Lower leg skin (tissue), 4 donors: Measurements from ENCODE around the gene ARHGAP40. TPM values are rescaled to one million over a fixed set of nuclear protein-coding genes. Genes with fewer than 3 reads are reported as not detected.
A peak's percentile ranks its signal among the peaks of the same experiment; 100 is the strongest.
"Not testable (repeated sequence)": the region's sequence is repeated elsewhere in the genome, so short reads cannot be mapped to it uniquely, and the experiment has no call there.

Source experiments
- DNase-seq, 2 donors: peaks; one replicate each; pipeline ENCODE4 v3.0.0-alpha.2; 2019; ENCODE audit warnings: low spot score in 2 of 2
- H3K4me3 ChIP-seq: fragments of 200-600 bp; sonication (generic); 2 replicates; pipeline ENCODE4 v1.5.1; 2017; ENCODE audit warnings: mild to moderate bottlenecking, low read depth; ENCODE audit not compliant: poor library complexity, severe bottlenecking
- POLR2A ChIP-seq, 2 donors: fragments of 450-650 bp; IDR thresholded peaks; one replicate each; pipeline ENCODE4 v1.6.1; 2016 to 2017; ENCODE audit warnings: antibody characterized with exemption in 2 of 2, mild to moderate bottlenecking in 1 of 2, moderate library complexity in 1 of 2
- WGBS, 2 donors: methylation state at CpG; one replicate each; pipeline ENCODE4 v1.1.5; 2018; 5-methylcytosine and 5-hydroxymethylcytosine counted together
- intact Hi-C: fragments of 100-400 bp; cut with DNase I; formaldehyde crosslinking; loops from one replicate; pipeline ENCODE4 v1.15.0; 2023; ENCODE audit warnings: low total_unique reads
- total RNA-seq, 4 donors: library from RNA; depleted of rRNA; stranded (reverse); fragments of >200 nt; gene quantifications; one replicate each; pipeline ENCODE4 v1.1.0, GENCODE V29; 2016
- TF ChIP-seq, protein P1 (sequence below), 3 donors: fragments of 450-650 bp; IDR thresholded peaks; one replicate each; pipeline ENCODE4 v1.5.1; 2016; ENCODE audit warnings: antibody characterized with exemption in 3 of 3, mild to moderate bottlenecking in 3 of 3, moderate library complexity in 2 of 3

ARHGAP40 gene
- total RNA-seq, 4 donors from 2014 or later: 27.0 to 54.8 (median 45.9) TPM

DNA sequence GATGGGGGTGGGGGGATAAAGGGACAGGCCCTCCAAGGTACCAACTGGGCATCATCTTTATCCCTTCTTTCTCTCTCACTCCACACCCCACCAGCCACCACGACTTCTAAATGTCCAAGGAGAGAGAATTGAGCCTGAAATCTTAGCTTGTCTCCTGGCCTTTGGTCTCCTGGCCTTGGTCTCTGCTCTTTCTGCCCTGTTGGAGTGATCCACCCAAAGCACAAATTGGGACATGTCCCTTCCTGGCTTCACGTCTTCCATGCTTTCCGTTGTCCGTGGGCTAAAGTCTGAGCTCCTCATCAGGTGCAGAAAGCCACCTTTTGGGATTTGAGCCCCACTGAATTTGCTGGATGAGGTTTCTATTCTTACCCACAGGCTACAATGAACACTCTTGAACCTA, 12.3 kb upstream of the ARHGAP40 start:
- intact Hi-C loops: no loop called here
- no peak for TF ChIP-seq POLR2A (IDR thresholded peaks at IDR 0.05)
- TF ChIP-seq, protein P1, sequence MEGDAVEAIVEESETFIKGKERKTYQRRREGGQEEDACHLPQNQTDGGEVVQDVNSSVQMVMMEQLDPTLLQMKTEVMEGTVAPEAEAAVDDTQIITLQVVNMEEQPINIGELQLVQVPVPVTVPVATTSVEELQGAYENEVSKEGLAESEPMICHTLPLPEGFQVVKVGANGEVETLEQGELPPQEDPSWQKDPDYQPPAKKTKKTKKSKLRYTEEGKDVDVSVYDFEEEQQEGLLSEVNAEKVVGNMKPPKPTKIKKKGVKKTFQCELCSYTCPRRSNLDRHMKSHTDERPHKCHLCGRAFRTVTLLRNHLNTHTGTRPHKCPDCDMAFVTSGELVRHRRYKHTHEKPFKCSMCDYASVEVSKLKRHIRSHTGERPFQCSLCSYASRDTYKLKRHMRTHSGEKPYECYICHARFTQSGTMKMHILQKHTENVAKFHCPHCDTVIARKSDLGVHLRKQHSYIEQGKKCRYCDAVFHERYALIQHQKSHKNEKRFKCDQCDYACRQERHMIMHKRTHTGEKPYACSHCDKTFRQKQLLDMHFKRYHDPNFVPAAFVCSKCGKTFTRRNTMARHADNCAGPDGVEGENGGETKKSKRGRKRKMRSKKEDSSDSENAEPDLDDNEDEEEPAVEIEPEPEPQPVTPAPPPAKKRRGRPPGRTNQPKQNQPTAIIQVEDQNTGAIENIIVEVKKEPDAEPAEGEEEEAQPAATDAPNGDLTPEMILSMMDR (IDR thresholded peaks at IDR 0.05): no peak
- no peak for DNase-seq
- no peak overlapping the region for H3K4me3 ChIP-seq
- WGBS, 2 donors: 74 to 84% methylated on average over 4 of the region's 4 CpGs

DNA sequence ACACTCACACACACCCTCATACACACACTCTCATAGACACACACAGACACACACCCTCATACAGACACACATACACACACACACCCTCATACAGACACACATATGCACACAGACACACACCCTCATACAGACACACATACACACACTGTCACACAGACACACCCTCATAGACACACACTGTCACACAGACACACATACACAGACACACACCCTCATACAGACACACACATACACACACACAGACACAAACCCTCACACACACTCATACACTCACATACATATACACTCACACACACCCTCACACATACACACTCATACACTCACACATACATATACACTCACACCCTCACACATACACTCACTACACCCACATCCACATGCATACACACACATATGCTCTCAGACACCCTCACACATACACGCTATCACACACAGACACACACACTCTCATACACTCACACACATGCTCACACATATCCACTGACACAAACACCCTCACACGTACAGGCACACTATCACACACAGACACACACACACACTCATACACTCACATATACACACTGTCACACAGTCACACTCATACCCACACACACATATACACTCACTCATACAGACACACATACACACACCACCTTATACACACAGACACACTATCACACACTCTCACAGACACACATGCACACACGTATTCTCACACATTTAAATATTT, 11.5 kb upstream of the ARHGAP40 start:
- TF ChIP-seq POLR2A (IDR thresholded peaks at IDR 0.05): no peak
- TF ChIP-seq, protein P1 (IDR thresholded peaks at IDR 0.05): peak in 1 of 3 donors; percentile 50
- H3K4me3 ChIP-seq: no peak overlapping the region
- 75 to 78% methylated on average over 3 of the region's 3 CpGs for WGBS, 2 donors
- intact Hi-C loops: no loop called here
- no peak for DNase-seq

DNA sequence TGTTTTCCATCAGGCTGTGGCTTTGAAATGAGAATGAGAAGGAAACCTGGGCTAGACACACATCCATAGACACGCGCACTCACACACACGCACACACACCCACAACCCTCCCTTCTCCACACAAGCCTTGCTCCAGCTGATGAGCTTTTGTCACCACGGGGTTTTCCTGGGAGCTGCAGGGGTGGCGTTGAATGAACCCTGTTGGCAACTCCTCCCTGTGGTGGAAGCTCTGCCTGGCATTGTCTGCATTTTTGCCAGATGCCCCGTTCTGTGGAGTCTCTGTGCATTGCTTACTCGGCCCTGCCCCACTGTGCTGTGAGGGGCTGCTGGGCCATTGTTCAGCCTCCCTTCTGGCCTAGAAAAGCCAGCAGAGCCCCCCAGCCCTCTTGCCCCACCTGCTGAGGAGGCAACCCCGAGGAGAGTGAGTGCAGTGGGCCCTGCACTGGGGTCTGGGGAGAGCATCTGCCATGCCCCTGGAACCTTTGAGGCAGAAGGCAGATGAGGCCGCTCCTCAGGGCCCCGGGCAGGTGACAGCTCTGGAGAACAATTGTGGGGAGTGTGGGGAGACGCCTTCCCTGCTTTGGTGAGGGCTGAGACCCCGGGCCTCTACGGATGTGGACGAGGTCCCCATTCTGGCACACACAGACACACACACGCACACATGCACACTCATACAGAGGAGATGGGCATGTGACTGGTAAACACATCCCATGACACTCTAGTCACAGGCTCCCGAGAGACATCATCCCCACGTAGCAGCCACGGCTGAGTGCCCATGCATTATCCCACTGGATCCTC, 10.7 kb upstream of the ARHGAP40 start:
- intact Hi-C loops: no loop called here
- DNase-seq: no peak

DNA sequence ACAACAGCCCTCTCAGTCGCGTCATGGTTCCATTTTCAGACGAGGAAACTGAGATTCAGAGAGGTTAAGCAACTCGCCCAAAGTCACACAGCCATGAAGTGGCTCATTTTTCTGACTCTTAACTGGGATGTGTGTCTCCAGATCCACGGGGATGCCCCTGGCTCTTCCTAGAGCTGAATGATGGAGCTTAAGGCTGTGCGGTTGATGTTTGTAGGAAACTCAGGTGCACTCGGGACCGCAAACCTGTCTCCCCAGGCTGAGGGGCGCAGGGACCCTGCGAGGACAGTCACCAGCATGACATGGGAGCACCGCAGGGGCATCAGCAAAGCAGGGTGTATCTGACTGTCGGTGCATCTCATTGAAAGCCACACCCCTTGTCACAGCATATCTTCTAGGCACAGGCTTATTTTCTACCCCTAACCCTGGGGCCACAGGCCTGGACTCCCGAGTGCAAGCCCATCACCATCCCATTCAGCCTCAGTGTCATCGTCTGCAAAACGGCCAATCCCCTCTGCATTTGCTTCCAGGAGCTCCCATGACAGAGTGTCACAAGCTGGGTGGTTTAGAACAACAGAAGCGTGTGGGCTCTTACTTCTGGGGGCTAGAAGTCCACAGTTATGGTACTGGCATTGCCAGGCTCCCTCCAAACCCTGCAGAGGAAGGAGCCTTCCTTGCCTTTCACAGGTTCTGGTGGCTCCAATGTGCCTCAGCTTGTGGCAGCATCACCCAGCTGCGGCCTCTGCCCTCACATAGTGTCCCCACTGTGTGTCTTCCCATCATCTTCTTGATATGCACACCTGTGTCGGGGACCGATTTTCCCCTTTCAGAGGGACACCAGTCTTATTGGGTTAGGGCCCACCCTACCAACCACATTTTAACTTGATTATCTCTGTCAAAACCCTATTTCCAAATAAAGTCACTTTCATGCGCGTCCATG, 9.9 kb upstream of the ARHGAP40 start:
- DNase-seq: no peak
- WGBS, 2 donors: 86 to 87% methylated on average over 21 of the region's 21 CpGs
- intact Hi-C loops: no loop called here
- TF ChIP-seq, protein P1 (IDR thresholded peaks at IDR 0.05): no peak
- TF ChIP-seq POLR2A (IDR thresholded peaks at IDR 0.05): no peak
- no peak overlapping the region for H3K4me3 ChIP-seq

More for the DNA sequence above, 10.7 kb upstream of the ARHGAP40 start:
- 68 to 69% methylated on average over 17 to 18 of the region's 18 CpGs for WGBS, 2 donors
- TF ChIP-seq, protein P1 (IDR thresholded peaks at IDR 0.05): no peak
- TF ChIP-seq POLR2A (IDR thresholded peaks at IDR 0.05): no peak
- no peak overlapping the region for H3K4me3 ChIP-seq

DNA sequence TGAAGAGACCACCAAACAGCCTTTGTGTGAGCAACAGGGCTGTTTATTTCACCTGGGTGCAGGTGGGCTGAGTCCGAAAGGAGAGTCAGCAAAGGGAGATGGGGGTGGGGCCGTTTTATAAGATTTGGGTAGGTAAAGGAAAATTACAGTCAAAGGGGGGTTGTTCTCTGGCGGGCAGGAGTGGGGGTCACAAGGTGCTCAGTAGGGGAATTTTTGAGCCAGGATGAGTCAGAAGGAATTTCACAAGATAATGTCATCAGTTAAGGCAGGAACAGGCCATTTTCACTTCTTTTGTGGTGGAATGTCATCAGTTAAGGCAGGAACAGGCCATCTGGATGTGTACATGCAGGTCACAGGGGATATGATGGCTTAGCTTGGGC, 9.2 kb upstream of the ARHGAP40 start:
- DNase-seq, H3K4me3 ChIP-seq, intact Hi-C loops: not testable (repeated sequence)
- 66 to 82% methylated on average over 3 of the region's 3 CpGs for WGBS, 2 donors

DNA sequence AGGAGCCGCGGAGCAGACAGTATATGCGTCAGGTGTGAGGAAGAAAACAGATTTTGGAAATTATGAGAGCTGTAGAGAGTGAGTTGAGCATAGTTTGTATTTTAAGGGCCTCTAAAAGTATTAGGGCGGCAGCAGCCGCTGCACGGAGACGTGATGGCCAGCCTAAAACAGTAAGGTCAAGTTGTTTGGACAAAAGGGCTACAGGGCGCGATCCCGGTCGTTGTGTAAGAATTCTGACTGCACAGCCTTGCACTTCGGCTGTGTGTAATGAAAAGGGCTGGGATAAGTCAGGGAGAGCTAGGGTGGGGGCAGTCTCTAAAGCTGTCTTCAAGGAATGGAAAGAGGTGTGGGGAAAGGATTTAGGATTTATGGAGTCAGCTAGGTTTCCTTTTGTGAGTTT, 7.3 kb upstream of the ARHGAP40 start:
- intact Hi-C loops, DNase-seq, H3K4me3 ChIP-seq: not testable (repeated sequence)
- WGBS, 2 donors: 81 to 89% methylated on average over 12 of the region's 12 CpGs

DNA sequence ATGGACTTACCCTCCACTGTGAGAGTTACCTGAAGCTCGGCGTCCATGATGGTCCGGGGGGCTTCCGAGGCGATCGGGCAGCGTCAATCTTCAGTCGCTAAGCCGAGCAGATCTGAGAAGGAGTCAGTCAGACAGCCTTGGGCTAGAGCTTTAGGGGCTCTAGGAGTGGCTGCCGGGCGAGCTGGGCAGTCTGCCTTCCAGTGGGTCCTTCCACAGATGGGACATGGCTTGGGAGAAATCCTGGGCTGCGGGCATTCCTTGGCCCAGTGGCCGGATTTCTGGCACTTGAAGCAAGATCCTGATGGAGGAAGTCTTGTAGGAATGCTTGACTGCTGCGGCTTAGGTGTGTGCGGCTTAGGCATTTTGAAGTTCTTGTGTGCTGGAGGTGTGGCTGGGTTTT, 5.7 kb upstream of the ARHGAP40 start:
- intact Hi-C loops, H3K4me3 ChIP-seq: not testable (repeated sequence)
- peak in 1 of 2 donors; percentile 72 for DNase-seq
- 79 to 85% methylated on average over 11 to 15 of the region's 15 CpGs for WGBS, 2 donors
